ENCODE data around the gene IFRD2. TPM values are rescaled to one million over a fixed set of nuclear protein-coding genes. Genes with fewer than 3 reads are reported as not detected.

Gene IFRD2
- total and polyA plus RNA-seq, 2 of the 8 experiments (the other 6 are each of a cell fraction or from before 2014, with no cell fraction given) = 76.7 to 88.8 TPM

GRCh38 chr3:50292159-50293078, at the start of gene IFRD2 (continued):
- TF ChIP-seq BACH1 (IDR thresholded peaks at IDR 0.05; ENCODE audit: low read length) = peak; percentile 64
- no peak for TF ChIP-seq CTBP2 (IDR thresholded peaks at IDR 0.05; ENCODE audit: borderline replicate concordance, insufficient read depth, insufficient read length, low read length)
- no peak for TF ChIP-seq SUZ12 (IDR thresholded peaks at IDR 0.05; ENCODE audit: low read length)
- TF ChIP-seq YY1 (IDR thresholded peaks at IDR 0.05; ENCODE audit: low read depth, low read length) = peak; percentile 81; the same call in 1 of the 2 replicates
- peak in 1 of 2 experiments; percentile 73; a peak in 2 of 3 replicates for TF ChIP-seq POLR2A (IDR thresholded peaks at IDR 0.05; ENCODE audit: control extremely low read depth in 1 of 2, low read depth in 2 of 2, low read length in 2 of 2)
- no peak for TF ChIP-seq FOSL1 (IDR thresholded peaks at IDR 0.05; ENCODE audit: insufficient read depth, low read depth, low read length)
- peak; percentile 71 for TF ChIP-seq TAF1 (IDR thresholded peaks at IDR 0.05; ENCODE audit: low read depth, low read length)
- TF ChIP-seq NRF1 (IDR thresholded peaks at IDR 0.05; ENCODE audit: low read depth, low read length) = no peak
- no peak for TF ChIP-seq SP4 (IDR thresholded peaks at IDR 0.05; ENCODE audit: low read length)
- TF ChIP-seq CEBPB (IDR thresholded peaks at IDR 0.05; ENCODE audit: low read depth, low read length) = no peak
- no peak; a peak in 1 of 4 replicates for TF ChIP-seq RAD21 (IDR thresholded peaks at IDR 0.05 in 1 of 2, conservative IDR thresholded peaks at IDR 0.05 in 1 of 2; ENCODE audit: low read depth in 2 of 2, low read length in 2 of 2)
- no peak for TF ChIP-seq USF2 (IDR thresholded peaks at IDR 0.05; ENCODE audit: low read length)
- 0 out of 2 replicates have a peak, but pooled peaks have one; percentile 20 for TF ChIP-seq TCF12 (IDR thresholded peaks at IDR 0.05; ENCODE audit: low read depth, low read length)
- no peak for TF ChIP-seq NANOG (IDR thresholded peaks at IDR 0.05; ENCODE audit: insufficient read depth, low read depth, low read length, poor library complexity, severe bottlenecking)
- no peak for TF ChIP-seq SAP30 (IDR thresholded peaks at IDR 0.05; ENCODE audit: insufficient read depth, insufficient replicate concordance, low read length)
- peak; percentile 100 for TF ChIP-seq SIX5 (IDR thresholded peaks at IDR 0.05; ENCODE audit: low read depth, low read length)
- no peak; the same call in 1 of the 2 replicates for TF ChIP-seq SRF (IDR thresholded peaks at IDR 0.05; ENCODE audit: low read depth, low read length)
- TF ChIP-seq POU5F1 (IDR thresholded peaks at IDR 0.05; ENCODE audit: low read depth, low read length) = no peak
- no peak for TF ChIP-seq RFX5 (IDR thresholded peaks at IDR 0.05; ENCODE audit: borderline replicate concordance, low read depth, low read length)
- peak; percentile 89 to 97; a peak in 2 of 4 replicates for TF ChIP-seq SIN3A (conservative IDR thresholded peaks at IDR 0.05 in 1 of 2, IDR thresholded peaks at IDR 0.05 in 1 of 2; ENCODE audit: low read depth in 1 of 2, low read length in 2 of 2)
- peak; percentile 96 for TF ChIP-seq CREB1 (IDR thresholded peaks at IDR 0.05)
- no peak for TF ChIP-seq HDAC6 (IDR thresholded peaks at IDR 0.05; ENCODE audit: low read depth, low read length)

Measured in H1 (cell line).